PC-3 (cell line): ENCODE measurements around the gene SORL1.

Experiments used
- CTCF ChIP-seq: fragments of 300-600 bp; sonication (generic); conservative IDR thresholded peaks from 2 replicates; pipeline ENCODE4 v1.5.1; 2017; ENCODE audit warnings: antibody characterized with exemption, low read depth, mild to moderate bottlenecking, low read length
- EZH2 ChIP-seq: fragments of 300-600 bp; sonication (generic); IDR thresholded peaks from one replicate; pipeline ENCODE4 v1.6.1; 2017; ENCODE audit warnings: antibody characterized with exemption, mild to moderate bottlenecking, low read length; ENCODE audit not compliant: unreplicated experiment

DNA sequence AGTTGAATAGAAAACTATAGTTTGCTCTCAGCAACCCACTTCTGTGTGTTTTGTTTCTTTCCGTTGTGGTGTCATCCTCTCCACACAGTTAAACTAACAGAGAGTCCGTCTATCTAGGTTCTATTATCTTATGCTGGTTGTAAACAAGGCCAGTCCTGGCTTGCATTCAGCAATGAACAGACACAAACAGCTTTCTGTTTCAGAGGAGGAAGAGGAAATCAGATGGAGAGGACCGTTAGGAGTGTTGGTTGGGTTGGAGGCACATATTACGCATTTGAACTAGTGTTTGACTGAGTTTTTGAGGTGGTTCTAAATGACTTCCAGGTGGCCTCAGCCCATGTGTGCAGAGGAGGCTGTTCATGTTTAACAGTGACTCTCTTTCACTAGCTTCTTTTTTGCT, 130.2 kb downstream of the SORL1 start:
- TF ChIP-seq CTCF (no peak), EZH2 (no peak)
